Panc1 (cell line): ENCODE measurements around the gene C9.

Source experiments
- POLR2AphosphoS5 ChIP-seq: IDR thresholded peaks from 2 replicates; pipeline ENCODE4 v1.6.1; 2012; ENCODE audit warnings: mild to moderate bottlenecking, low read depth, low read length, moderate library complexity
- SIN3A ChIP-seq: IDR thresholded peaks from 2 replicates; pipeline ENCODE4 v1.6.1; 2012; ENCODE audit warnings: low read depth, mild to moderate bottlenecking, low read length, moderate library complexity, borderline replicate concordance; ENCODE audit not compliant: insufficient read depth
- TCF7L2 ChIP-seq: IDR thresholded peaks from 2 replicates; pipeline ENCODE4 v1.6.1; 2011; ENCODE audit warnings: mild to moderate bottlenecking, low read depth, low read length, inconsistent platforms
- TF ChIP-seq, protein P1 (sequence below): fragments of 450-650 bp; IDR thresholded peaks from 2 replicates; pipeline ENCODE4 v1.5.1; 2017; ENCODE audit warnings: mild to moderate bottlenecking

GRCh38 chr5:39256477-39257235 lies 107.6 kb downstream of the C9 start:
- TF ChIP-seq, protein P1, sequence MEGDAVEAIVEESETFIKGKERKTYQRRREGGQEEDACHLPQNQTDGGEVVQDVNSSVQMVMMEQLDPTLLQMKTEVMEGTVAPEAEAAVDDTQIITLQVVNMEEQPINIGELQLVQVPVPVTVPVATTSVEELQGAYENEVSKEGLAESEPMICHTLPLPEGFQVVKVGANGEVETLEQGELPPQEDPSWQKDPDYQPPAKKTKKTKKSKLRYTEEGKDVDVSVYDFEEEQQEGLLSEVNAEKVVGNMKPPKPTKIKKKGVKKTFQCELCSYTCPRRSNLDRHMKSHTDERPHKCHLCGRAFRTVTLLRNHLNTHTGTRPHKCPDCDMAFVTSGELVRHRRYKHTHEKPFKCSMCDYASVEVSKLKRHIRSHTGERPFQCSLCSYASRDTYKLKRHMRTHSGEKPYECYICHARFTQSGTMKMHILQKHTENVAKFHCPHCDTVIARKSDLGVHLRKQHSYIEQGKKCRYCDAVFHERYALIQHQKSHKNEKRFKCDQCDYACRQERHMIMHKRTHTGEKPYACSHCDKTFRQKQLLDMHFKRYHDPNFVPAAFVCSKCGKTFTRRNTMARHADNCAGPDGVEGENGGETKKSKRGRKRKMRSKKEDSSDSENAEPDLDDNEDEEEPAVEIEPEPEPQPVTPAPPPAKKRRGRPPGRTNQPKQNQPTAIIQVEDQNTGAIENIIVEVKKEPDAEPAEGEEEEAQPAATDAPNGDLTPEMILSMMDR: no peak
- TF ChIP-seq POLR2AphosphoS5: no peak
- TF ChIP-seq SIN3A: no peak
- no peak for TF ChIP-seq TCF7L2
